K562 (cell line): Measurements from ENCODE around the gene LRP1B. TPM values are rescaled to one million over a fixed set of nuclear protein-coding genes. Genes with fewer than 3 reads are reported as not detected.

Experiments used
- ATAC-seq: fragments of 200-7000 bp; cut with Tn5 transposase; 3 replicates; pipeline ENCODE4 v1.9.1; 2020; ENCODE audit warnings: moderate library complexity
- BruUV-seq: library from RNA; stranded (reverse); fragments of 400-500 nt; replicated peaks from 2 replicates; lab custom pipeline; 2021; lab: Mats Ljungman, UMichigan
- CTCF ChIA-PET: fragments of 300-600 bp; formaldehyde crosslinking; extraction: SDS; loops from one replicate; lab custom pipeline; 2021; ENCODE audit warnings: low intra/inter-chr PET ratio; lab: Yijun Ruan, JAX
- POLR2A ChIA-PET: fragments of 300-600, 350-650 bp; sonication (Branson Sonifier 250); formaldehyde crosslinking; extraction: SDS; loops from one replicate; lab custom pipeline; 2021; ENCODE audit warnings: antibody characterized with exemption, inconsistent platforms; lab: Yijun Ruan, JAX
- DNase-seq, 4 experiments: peaks; one replicate each; pipeline versions ENCODE4 v3.0.0 to v3.0.0-alpha.2; 2011 to 2018; ENCODE audit warnings: low spot score in 3 of 4, mixed read lengths in 3 of 4; ENCODE audit errors: extremely low read depth in 1 of 4
- FAIRE-seq: peaks from 2 replicates; lab custom pipeline; 2011; peaks lifted over from hg19 to GRCh38; lab: Jason Lieb, UNC
- H2AFZ ChIP-seq: 2 replicates; pipeline ENCODE4 v1.6.0; 2011; ENCODE audit warnings: low read depth, low read length, control low read depth, inconsistent platforms
- H3K27ac ChIP-seq: fragments of 200-600 bp; 3 replicates; pipeline ENCODE4 v1.8.0; 2011; ENCODE audit warnings: low read depth, mild to moderate bottlenecking, control low read depth, inconsistent platforms, low read length, moderate library complexity, mixed read lengths; ENCODE audit errors: extremely low read depth
- H3K27me3 ChIP-seq, 2 experiments: fragments of 300-600 bp in 1 of 2; 2 replicates in 1 of 2; 3 replicates in 1 of 2; pipeline versions ENCODE4 v1.6.0 to v1.8.0; 2011; ENCODE audit warnings: inconsistent platforms in 2 of 2, low read length in 2 of 2, mild to moderate bottlenecking in 1 of 2, mixed read lengths in 1 of 2, moderate library complexity in 1 of 2; ENCODE audit not compliant: control insufficient read depth in 2 of 2, insufficient read depth in 2 of 2
- H3K36me3 ChIP-seq: fragments of 300-600 bp; 3 replicates; pipeline ENCODE4 v1.8.0; 2011; ENCODE audit warnings: mild to moderate bottlenecking, low read length, inconsistent platforms; ENCODE audit not compliant: control insufficient read depth, insufficient read depth
- H3K4me1 ChIP-seq, 2 experiments: fragments of 200-600 bp in 1 of 2; replicated peaks in 1 of 2; 2 replicates in 1 of 2; 3 replicates in 1 of 2; pipeline versions ENCODE4 v1.5.1 to v1.8.0; 2011; ENCODE audit warnings: inconsistent platforms in 2 of 2, low read length in 2 of 2, mild to moderate bottlenecking in 1 of 2, mixed read lengths in 1 of 2, moderate library complexity in 1 of 2; ENCODE audit not compliant: control insufficient read depth in 2 of 2, insufficient read depth in 2 of 2
- H3K4me2 ChIP-seq: 2 replicates; pipeline ENCODE4 v1.6.1; 2011; ENCODE audit warnings: low read length, control low read depth, inconsistent platforms, mixed read lengths; ENCODE audit not compliant: insufficient read depth
- H3K4me3 ChIP-seq: fragments of 200-600 bp; sonication (generic), shearing (Covaris generic); 2 replicates; pipeline ENCODE4 v1.5.1; 2016; ENCODE audit warnings: control low read depth, inconsistent platforms
- H3K79me2 ChIP-seq: fragments of 200-600 bp; 3 replicates; pipeline ENCODE4 v1.8.0; 2011; ENCODE audit warnings: low read length, inconsistent platforms; ENCODE audit not compliant: control insufficient read depth, insufficient read depth
- H3K9ac ChIP-seq, 2 experiments: 2 replicates each; pipeline versions ENCODE4 v1.6.0 to v1.6.1; 2011; ENCODE audit warnings: low read depth in 2 of 2, low read length in 2 of 2, control low read depth in 1 of 2, inconsistent platforms in 1 of 2, mild to moderate bottlenecking in 1 of 2, mixed read lengths in 1 of 2; ENCODE audit not compliant: insufficient read depth in 1 of 2
- H3K9me1 ChIP-seq: one replicate; pipeline ENCODE4 v1.6.0; 2011; ENCODE audit warnings: inconsistent platforms, mild to moderate bottlenecking, low read length, moderate library complexity; ENCODE audit not compliant: control insufficient read depth, insufficient read depth
- H3K9me3 ChIP-seq: replicated peaks from 2 replicates; pipeline ENCODE4 v1.5.1; 2011; ENCODE audit warnings: low read depth, low read length, inconsistent platforms; ENCODE audit not compliant: control insufficient read depth, insufficient read depth
- H4K20me1 ChIP-seq: replicated peaks from 2 replicates; pipeline ENCODE4 v1.6.1; 2011; ENCODE audit warnings: low read length, inconsistent platforms, mixed read lengths; ENCODE audit not compliant: control insufficient read depth, insufficient read depth
- MXI1 ChIP-seq: IDR thresholded peaks from 2 replicates; pipeline ENCODE4 v1.6.1; 2011; ENCODE audit warnings: low read depth, mild to moderate bottlenecking, improper control_type of control experiment, low read length
- RUNX1 ChIP-seq: sonication (generic); IDR thresholded peaks from 2 replicates; pipeline ENCODE4 v1.6.1; 2016; ENCODE audit warnings: antibody characterized with exemption, low read depth
- SP1 ChIP-seq: sonication (generic); formaldehyde crosslinking; IDR thresholded peaks from 2 replicates; pipeline ENCODE4 v1.8.1; 2022; ENCODE audit warnings: mild to moderate bottlenecking, missing genetic modification reagents
- TFAM ChIP-seq: fragments of 250-450 bp; sonication (Bioruptor Pico); conservative IDR thresholded peaks from 2 replicates; pipeline ENCODE4 v1.5.0; 2021; ENCODE audit warnings: mild to moderate bottlenecking, moderate library complexity
- ZBTB1 ChIP-seq: sonication (generic); formaldehyde crosslinking; IDR thresholded peaks from 2 replicates; pipeline ENCODE4 v1.8.1; 2023; ENCODE audit warnings: missing genetic modification reagents, low read depth, mild to moderate bottlenecking, borderline replicate concordance
- ZNF12 ChIP-seq: sonication (generic); formaldehyde crosslinking; IDR thresholded peaks from 2 replicates; pipeline ENCODE4 v1.4.0; 2020; ENCODE audit warnings: mild to moderate bottlenecking, missing genetic modification reagents
- WGBS: fragments of 100-300 bp; shearing (Covaris generic); methylation state at CpG from one replicate; pipeline ENCODE4 v1.1.6; 2016; ENCODE audit warnings: low coverage, mixed read lengths; ENCODE audit not compliant: insufficient coverage; ENCODE audit errors: missing lambda C conversion rate; 5-methylcytosine and 5-hydroxymethylcytosine counted together
- in situ Hi-C: fragments of 300-500 bp; cut with MboI; formaldehyde crosslinking; loops from 4 replicates; pipeline ENCODE4 v1.15.0; 2018; ENCODE audit warnings: inconsistent platforms, mixed read lengths
- intact Hi-C: fragments of 100-400 bp; cut with micrococcal nuclease; formaldehyde crosslinking; loops from 2 replicates; pipeline ENCODE4 v1.14.2; 2022
- polyA plus RNA-seq, 8 experiments: library from polyadenylated mRNA; depleted of rRNA in 4 of 8; stranded (reverse) in 5 of 8; unstranded in 3 of 8; fragments of >200 nt; fragmentation: Nextera tagmentation in 2 of 8; fragmentation: Illumina TruSeq in 1 of 8; extraction: Ambion mirVana in 2 of 8; extraction: Trizol in 1 of 8; gene quantifications; 2 replicates each; pipeline versions ENCODE4 v1.2.1 to v1.2.3, GENCODE V29; 2011 to 2014; ENCODE audit warnings: inconsistent platforms in 1 of 8, missing spikeins in 1 of 8
- total RNA-seq, 7 experiments: library from RNA; depleted of rRNA in 6 of 7; stranded (reverse); fragments of >200 nt in 6 of 7; fragmentation: Illumina TruSeq in 2 of 7; extraction: Trizol in 2 of 7; gene quantifications; 2 replicates each; pipeline versions ENCODE4 v1.2.1 to v1.2.3, GENCODE V29; 2011 to 2021; ENCODE audit warnings: low replicate concordance in 1 of 7
- TF ChIP-seq, protein P1 (sequence below): sonication (generic); formaldehyde crosslinking; IDR thresholded peaks from 2 replicates; pipeline ENCODE4 v1.9.0; 2022; ENCODE audit warnings: mild to moderate bottlenecking, missing genetic modification reagents

Gene LRP1B
- total and polyA plus RNA-seq, 9 of the 15 experiments (the other 6 are each of a cell fraction or from before 2014, with no cell fraction given) = not detected

DNA sequence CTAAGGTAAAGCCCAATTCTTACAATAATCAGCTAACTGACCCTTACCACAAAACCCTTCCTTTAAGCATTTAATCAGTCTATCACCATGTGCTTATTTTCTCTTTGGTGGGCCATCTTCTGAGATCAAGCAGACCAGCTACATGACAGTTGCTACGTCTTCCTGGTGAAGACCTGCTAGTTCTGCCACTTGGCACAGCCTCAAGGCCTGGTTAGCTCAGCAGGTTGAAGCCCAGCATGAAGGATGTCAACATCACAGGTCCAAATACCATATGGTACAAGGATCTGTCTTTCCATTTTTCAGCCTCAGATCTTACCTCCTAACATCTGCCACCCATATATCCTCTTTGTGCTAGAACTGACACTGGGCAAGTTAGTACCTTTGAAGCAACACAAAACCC, 636.9 kb downstream of the LRP1B start:
- Histone ChIP-seq H3K79me2 (no peaks in the 10 kb centered on the region), H3K27ac (no peak overlapping the region), H3K4me3 (no peak overlapping the region), H2AFZ (no peak overlapping the region), H3K4me2 (no peak overlapping the region), H3K9me1 (no peaks in the 10 kb centered on the region), H3K36me3 (no peaks in the 10 kb centered on the region), H3K27me3 (no peaks in the 10 kb centered on the region), H3K9me3 (no peaks in the 10 kb centered on the region), H3K4me1 (no peaks in the 10 kb centered on the region), H4K20me1 (no peaks in the 10 kb centered on the region), H3K9ac (no peak overlapping the region)
- FAIRE-seq = no peak
- WGBS = 0% methylated on average over 1 of the region's 1 CpG
- POLR2A ChIA-PET = no interaction called here
- no peak for DNase-seq
- intact Hi-C loops = no loop called here
- in situ Hi-C loops = no loop called here
- no TSS peak for BruUV-seq
- no peak for ATAC-seq
- TF ChIP-seq MXI1 = no peak
- CTCF ChIA-PET = no interaction called here

- Histone ChIP-seq H2AFZ (no peak overlapping the region), H3K27ac (no peak overlapping the region), H3K79me2 (no peaks in the 10 kb centered on the region), H3K4me2 (no peak overlapping the region), H3K27me3 (no peaks in the 10 kb centered on the region), H4K20me1 (no peaks in the 10 kb centered on the region), H3K4me1 (no peaks in the 10 kb centered on the region), H3K4me3 (no peak overlapping the region), H3K9me1 (no peaks in the 10 kb centered on the region), H3K9me3 (no peaks in the 10 kb centered on the region), H3K9ac (no peak overlapping the region), H3K36me3 (no peaks in the 10 kb centered on the region)
- no peak for FAIRE-seq
- WGBS = 0% methylated on average over 3 of the region's 3 CpGs
- BruUV-seq = no TSS peak
- ChIA-PET CTCF (no interaction called here), POLR2A (no interaction called here)
- in situ Hi-C loops = no loop called here
- ATAC-seq = no peak
- TF ChIP-seq ZBTB1 (CRISPR knock-in tag) (no peak), TFAM (CRISPR knock-in tag) (no peak), RUNX1 (no peak), SP1 (CRISPR knock-in tag) (no peak), ZNF12 (no peak)
- TF ChIP-seq, protein P1, sequence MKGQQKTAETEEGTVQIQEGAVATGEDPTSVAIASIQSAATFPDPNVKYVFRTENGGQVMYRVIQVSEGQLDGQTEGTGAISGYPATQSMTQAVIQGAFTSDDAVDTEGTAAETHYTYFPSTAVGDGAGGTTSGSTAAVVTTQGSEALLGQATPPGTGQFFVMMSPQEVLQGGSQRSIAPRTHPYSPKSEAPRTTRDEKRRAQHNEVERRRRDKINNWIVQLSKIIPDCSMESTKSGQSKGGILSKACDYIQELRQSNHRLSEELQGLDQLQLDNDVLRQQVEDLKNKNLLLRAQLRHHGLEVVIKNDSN = no peak
- DNase-seq = no peak
- intact Hi-C loops = no loop called here
Measured at GRCh38 chr2:141492816-141493215, 638.0 kb downstream of the LRP1B start.
